GM18507 (cell line): ENCODE measurements around the gene FMO5.
"Not testable (repeated sequence)": the region's sequence is repeated elsewhere in the genome, so short reads cannot be mapped to it uniquely, and the experiment has no call there.

Source experiments
- DNase-seq: peaks from one replicate; pipeline ENCODE4 v3.0.0; 2011; ENCODE audit warnings: low read depth; ENCODE audit not compliant: insufficient read length; ENCODE audit errors: extremely low spot score
- FAIRE-seq: peaks from 2 replicates; lab custom pipeline; 2011; peaks lifted over from hg19 to GRCh38; lab: Jason Lieb, UNC

FMO5 gene

GRCh38 chr1:147162093-147162492 is 63.0 kb downstream of the FMO5 start:
- no peak for FAIRE-seq
- no peak for DNase-seq

- FAIRE-seq, DNase-seq: not testable (repeated sequence)
Observed at GRCh38 chr1:147157116-147157515, 68.0 kb downstream of the FMO5 start.

GRCh38 chr1:147156642-147157041 is 68.5 kb downstream of the FMO5 start:
- DNase-seq: no peak
- no peak for FAIRE-seq

- no peak for FAIRE-seq
- DNase-seq: no peak
Observed at GRCh38 chr1:147152772-147153171, 72.4 kb downstream of the FMO5 start.

- FAIRE-seq (no peak), DNase-seq (no peak)
Observed at GRCh38 chr1:147151244-147151643, 73.9 kb downstream of the FMO5 start.

GRCh38 chr1:147142886-147143285 is 82.3 kb downstream of the FMO5 start:
- DNase-seq (no peak), FAIRE-seq (no peak)
